DND-41 (cell line): ENCODE data around the gene CDKL4.

Experiments used
- ATAC-seq: fragments of 200-7000 bp; cut with Tn5 transposase; 3 replicates; pipeline ENCODE4 v1.9.1; 2021; ENCODE audit warnings: low read depth; ENCODE audit not compliant: insufficient read depth
- DNase-seq: peaks from one replicate; pipeline ENCODE4 v3.0.0-alpha.2; 2020
- H2AFZ ChIP-seq: 2 replicates; pipeline ENCODE4 v1.6.0; 2012; ENCODE audit warnings: low read depth, low read length
- H3K27ac ChIP-seq: 2 replicates; pipeline ENCODE4 v1.5.1; 2012; ENCODE audit warnings: low read length, inconsistent platforms
- H3K27me3 ChIP-seq: fragments of 200-600 bp; sonication (generic); 2 replicates; pipeline ENCODE4 v1.6.0; 2012; ENCODE audit warnings: low read length, mild to moderate bottlenecking, inconsistent platforms; ENCODE audit not compliant: insufficient read depth, poor library complexity
- H3K36me3 ChIP-seq: 2 replicates; pipeline ENCODE4 v1.5.1; 2012; ENCODE audit warnings: low read length, inconsistent platforms; ENCODE audit not compliant: insufficient read depth
- H3K4me1 ChIP-seq: 2 replicates; pipeline ENCODE4 v1.5.1; 2012; ENCODE audit warnings: mild to moderate bottlenecking, low read length; ENCODE audit not compliant: insufficient read depth
- H3K4me2 ChIP-seq: 2 replicates; pipeline ENCODE4 v1.6.0; 2012; ENCODE audit warnings: mild to moderate bottlenecking, moderate library complexity, low read length, inconsistent platforms; ENCODE audit not compliant: insufficient read depth
- H3K4me3 ChIP-seq, 2 experiments: fragments of 200-600 bp in 1 of 2; shearing (Covaris generic) in 1 of 2; 2 replicates each; pipeline ENCODE4 v1.5.1; 2012 to 2016; ENCODE audit warnings: inconsistent platforms in 2 of 2, low read length in 2 of 2, mild to moderate bottlenecking in 2 of 2, low read depth in 1 of 2, moderate library complexity in 1 of 2
- H3K79me2 ChIP-seq: 2 replicates; pipeline ENCODE4 v1.6.0; 2012; ENCODE audit warnings: low read length, inconsistent platforms; ENCODE audit not compliant: insufficient read depth
- H3K9ac ChIP-seq: 2 replicates; pipeline ENCODE4 v1.6.0; 2012; ENCODE audit warnings: low read depth, mild to moderate bottlenecking, inconsistent platforms, low read length, moderate library complexity
- H3K9me3 ChIP-seq: 2 replicates; pipeline ENCODE4 v1.5.1; 2012; ENCODE audit warnings: low read length, moderate library complexity, mild to moderate bottlenecking, inconsistent platforms; ENCODE audit not compliant: insufficient read depth, severe bottlenecking
- H4K20me1 ChIP-seq: 2 replicates; pipeline ENCODE4 v1.6.0; 2012; ENCODE audit warnings: low read length; ENCODE audit not compliant: insufficient read depth
- CTCF ChIP-seq: IDR thresholded peaks from 2 replicates; pipeline ENCODE4 v1.5.1; 2012; ENCODE audit warnings: borderline replicate concordance, low read length, moderate library complexity, mild to moderate bottlenecking; ENCODE audit not compliant: poor library complexity, severe bottlenecking; ENCODE audit errors: extremely low read depth
- EZH2 ChIP-seq: IDR thresholded peaks from 3 replicates; pipeline ENCODE4 v1.6.1; 2012; ENCODE audit warnings: borderline replicate concordance, low read depth, mild to moderate bottlenecking, moderate library complexity, low read length, inconsistent platforms; ENCODE audit not compliant: severe bottlenecking

Gene CDKL4

GRCh38 chr2:39183673-39184072, 60.1 kb downstream of the CDKL4 start:
- no peaks in the 10 kb centered on the region for H3K27me3 ChIP-seq
- ATAC-seq (no peak), DNase-seq (no peak)
- H3K9ac ChIP-seq = no peak overlapping the region
- H3K79me2 ChIP-seq = no peaks in the 10 kb centered on the region
- no peaks in the 10 kb centered on the region for H3K9me3 ChIP-seq
- H3K36me3 ChIP-seq = no peaks in the 10 kb centered on the region
- H3K4me3 ChIP-seq = no peak overlapping the region
- TF ChIP-seq CTCF (no peak), EZH2 (no peak)
- no peak overlapping the region for H2AFZ ChIP-seq
- no peak overlapping the region for H3K4me2 ChIP-seq
- H3K4me1 ChIP-seq = no peaks in the 10 kb centered on the region
- no peaks in the 10 kb centered on the region for H4K20me1 ChIP-seq
- no peak overlapping the region for H3K27ac ChIP-seq

GRCh38 chr2:39181297-39181696, 62.5 kb downstream of the CDKL4 start:
- no peaks in the 10 kb centered on the region for H3K36me3 ChIP-seq
- H3K4me1 ChIP-seq = no peaks in the 10 kb centered on the region
- ATAC-seq = no peak
- H4K20me1 ChIP-seq = no peaks in the 10 kb centered on the region
- no peak overlapping the region for H3K27ac ChIP-seq
- H3K27me3 ChIP-seq = no peaks in the 10 kb centered on the region
- no peak overlapping the region for H3K9ac ChIP-seq
- TF ChIP-seq CTCF (no peak), EZH2 (no peak)
- H3K9me3 ChIP-seq = no peaks in the 10 kb centered on the region
- no peak overlapping the region for H3K4me2 ChIP-seq
- H3K4me3 ChIP-seq = no peak overlapping the region
- no peak overlapping the region for H2AFZ ChIP-seq
- no peak for DNase-seq
- H3K79me2 ChIP-seq = no peaks in the 10 kb centered on the region

GRCh38 chr2:39179974-39180960, 63.5 kb downstream of the CDKL4 start:
- no peak overlapping the region for H3K27ac ChIP-seq
- no peaks in the 10 kb centered on the region for H3K4me1 ChIP-seq
- no peaks in the 10 kb centered on the region for H4K20me1 ChIP-seq
- no peaks in the 10 kb centered on the region for H3K79me2 ChIP-seq
- DNase-seq (no peak), ATAC-seq (no peak)
- no peak overlapping the region for H3K4me2 ChIP-seq
- H3K27me3 ChIP-seq = no peaks in the 10 kb centered on the region
- H3K9ac ChIP-seq = no peak overlapping the region
- no peak overlapping the region for H2AFZ ChIP-seq
- TF ChIP-seq EZH2 = no peak
- no peak for TF ChIP-seq CTCF
- no peaks in the 10 kb centered on the region for H3K36me3 ChIP-seq
- no peaks in the 10 kb centered on the region for H3K9me3 ChIP-seq
- no peak overlapping the region for H3K4me3 ChIP-seq
